Measurements from ENCODE around the gene IFT25. TPM values are rescaled to one million over a fixed set of nuclear protein-coding genes. Genes with fewer than 3 reads are reported as not detected.

IFT25 gene
- total RNA-seq, 1 donor from 2014 or later = 29.4 TPM

- peaks cover 4% of the 10 kb centered on the region for H3K27me3 Mint-ChIP-seq (ENCODE audit: low read depth, unreplicated experiment)
Measured at GRCh38 chr1:53982763-53983104, 37.2 kb upstream of the IFT25 start.

GRCh38 chr1:53982034-53982762 is 36.7 kb upstream of the IFT25 start:
- Histone ChIP-seq H3K4me1 (ENCODE audit: insufficient read depth, low read length) (peaks cover 5% of the 10 kb centered on the region), H2AFZ (ENCODE audit: low read depth, low read length) (peak overlapping the region; percentile 87), H3K9ac (ENCODE audit: low read length) (peak overlapping the region; percentile 64), H3K27me3 (ENCODE audit: insufficient read depth, low read length) (no peaks in the 10 kb centered on the region), H4K20me1 (ENCODE audit: insufficient read depth, low read length) (no peaks in the 10 kb centered on the region), H3K79me2 (ENCODE audit: insufficient read depth, low read length) (no peaks in the 10 kb centered on the region), H3K4me3 (ENCODE audit: insufficient read depth, low read depth, low read length) (peak overlapping the region; percentile 51), H3K36me3 (ENCODE audit: insufficient read depth, low read length) (no peaks in the 10 kb centered on the region), H3K9me3 (ENCODE audit: insufficient read depth, low read depth, low read length) (no peaks in the 10 kb centered on the region), H3K4me2 (ENCODE audit: low read length) (peak overlapping the region; percentile 87), H3K27ac (ENCODE audit: low read depth, low read length) (no peak overlapping the region)
- no peaks in the 10 kb centered on the region for H3K9me3 Mint-ChIP-seq (ENCODE audit: unreplicated experiment)
- TF ChIP-seq EZH2 (IDR thresholded peaks at IDR 0.05; ENCODE audit: insufficient read depth, low read length) (no peak), CTCF (IDR thresholded peaks at IDR 0.05; ENCODE audit: insufficient read depth, low read depth, low read length) (no peak)
- H3K27me3 Mint-ChIP-seq (ENCODE audit: low read depth, unreplicated experiment) = peaks cover 4% of the 10 kb centered on the region
- FAIRE-seq (no peak), DNase-seq (ENCODE audit: low read depth) (peak; percentile 20)
- peaks cover 14% of the 10 kb centered on the region for H3K4me1 Mint-ChIP-seq (ENCODE audit: low read depth, unreplicated experiment)
- H3K27ac Mint-ChIP-seq (ENCODE audit: unreplicated experiment) = peak overlapping the region; percentile 91
- peak overlapping the region; percentile 45 for H3K4me3 Mint-ChIP-seq (ENCODE audit: unreplicated experiment)
- H3K36me3 Mint-ChIP-seq (ENCODE audit: low read depth, unreplicated experiment) = no peaks in the 10 kb centered on the region

More at GRCh38 chr1:53982763-53983104, 37.2 kb upstream of the IFT25 start:
- H2AFZ ChIP-seq (ENCODE audit: low read depth, low read length) = peak overlapping the region; percentile 87
- H3K79me2 ChIP-seq (ENCODE audit: insufficient read depth, low read length) = no peaks in the 10 kb centered on the region
- H3K4me3 ChIP-seq (ENCODE audit: insufficient read depth, low read depth, low read length) = peak overlapping the region; percentile 51
- H3K4me1 ChIP-seq (ENCODE audit: insufficient read depth, low read length) = peaks cover 5% of the 10 kb centered on the region
- H3K9ac ChIP-seq (ENCODE audit: low read length) = peak overlapping the region; percentile 64
- no peak overlapping the region for H3K27ac ChIP-seq (ENCODE audit: low read depth, low read length)
- peaks cover 14% of the 10 kb centered on the region for H3K4me1 Mint-ChIP-seq (ENCODE audit: low read depth, unreplicated experiment)
- peak overlapping the region; percentile 91 for H3K27ac Mint-ChIP-seq (ENCODE audit: unreplicated experiment)
- no peak for DNase-seq (ENCODE audit: low read depth)
- H3K9me3 ChIP-seq (ENCODE audit: insufficient read depth, low read depth, low read length) = no peaks in the 10 kb centered on the region
- H3K4me3 Mint-ChIP-seq (ENCODE audit: unreplicated experiment) = peak overlapping the region; percentile 45
- H3K36me3 ChIP-seq (ENCODE audit: insufficient read depth, low read length) = no peaks in the 10 kb centered on the region
- H3K9me3 Mint-ChIP-seq (ENCODE audit: unreplicated experiment) = no peaks in the 10 kb centered on the region
- peak overlapping the region; percentile 87 for H3K4me2 ChIP-seq (ENCODE audit: low read length)
- no peaks in the 10 kb centered on the region for H3K27me3 ChIP-seq (ENCODE audit: insufficient read depth, low read length)
- H4K20me1 ChIP-seq (ENCODE audit: insufficient read depth, low read length) = no peaks in the 10 kb centered on the region
- no peaks in the 10 kb centered on the region for H3K36me3 Mint-ChIP-seq (ENCODE audit: low read depth, unreplicated experiment)
- FAIRE-seq = no peak
- TF ChIP-seq CTCF (IDR thresholded peaks at IDR 0.05; ENCODE audit: insufficient read depth, low read depth, low read length) = no peak
- no peak for TF ChIP-seq EZH2 (IDR thresholded peaks at IDR 0.05; ENCODE audit: insufficient read depth, low read length)

GRCh38 chr1:53981220-53981619 is 35.7 kb upstream of the IFT25 start:
- peaks cover 17% of the 10 kb centered on the region for H3K4me1 Mint-ChIP-seq (ENCODE audit: low read depth, unreplicated experiment)
- TF ChIP-seq CTCF (IDR thresholded peaks at IDR 0.05; ENCODE audit: insufficient read depth, low read depth, low read length) (no peak), EZH2 (IDR thresholded peaks at IDR 0.05; ENCODE audit: insufficient read depth, low read length) (no peak)
- Histone ChIP-seq H3K36me3 (ENCODE audit: insufficient read depth, low read length) (no peaks in the 10 kb centered on the region), H3K79me2 (ENCODE audit: insufficient read depth, low read length) (no peaks in the 10 kb centered on the region), H3K4me1 (ENCODE audit: insufficient read depth, low read length) (peaks cover 5% of the 10 kb centered on the region), H3K27ac (ENCODE audit: low read depth, low read length) (no peak overlapping the region), H3K9ac (ENCODE audit: low read length) (no peak overlapping the region), H3K27me3 (ENCODE audit: insufficient read depth, low read length) (no peaks in the 10 kb centered on the region), H2AFZ (ENCODE audit: low read depth, low read length) (no peak overlapping the region), H3K9me3 (ENCODE audit: insufficient read depth, low read depth, low read length) (no peaks in the 10 kb centered on the region), H3K4me3 (ENCODE audit: insufficient read depth, low read depth, low read length) (no peak overlapping the region), H4K20me1 (ENCODE audit: insufficient read depth, low read length) (no peaks in the 10 kb centered on the region), H3K4me2 (ENCODE audit: low read length) (no peak overlapping the region)
- no peak for FAIRE-seq
- peaks cover 4% of the 10 kb centered on the region for H3K27me3 Mint-ChIP-seq (ENCODE audit: low read depth, unreplicated experiment)
- no peak overlapping the region for H3K27ac Mint-ChIP-seq (ENCODE audit: unreplicated experiment)
- H3K4me3 Mint-ChIP-seq (ENCODE audit: unreplicated experiment) = no peak overlapping the region
- H3K36me3 Mint-ChIP-seq (ENCODE audit: low read depth, unreplicated experiment) = peaks cover 5% of the 10 kb centered on the region
- H3K9me3 Mint-ChIP-seq (ENCODE audit: unreplicated experiment) = no peaks in the 10 kb centered on the region
- DNase-seq (ENCODE audit: low read depth) = no peak

Data from astrocyte (in vitro differentiated cells and primary cell).